GM08714 (cell line): Measurements from ENCODE around the gene C3orf20.

Source experiments
- H3K4me3 ChIP-seq: fragments of 200-500 bp; sonication (Bioruptor generic); 2 replicates; pipeline ENCODE4 v1.5.1; 2014; ENCODE audit warnings: mild to moderate bottlenecking, low read length, inconsistent platforms
- ZNF274 ChIP-seq: IDR thresholded peaks from 2 replicates; pipeline ENCODE4 v1.6.1; 2012; ENCODE audit warnings: mild to moderate bottlenecking, low read depth, low read length

C3orf20 gene

GRCh38 chr3:14674841-14675240, at the start of gene C3orf20:
Gene C3orf20, plus strand, starts transcription at chr3:14675141. Its CDS starts 7,573 bp downstream, at chr3:14682714.
- H3K4me3 ChIP-seq, result no peak within 1 kb of the TSS
- no peak for TF ChIP-seq ZNF274

GRCh38 chr3:14625443-14625842, 49.5 kb upstream of the C3orf20 start:
- TF ChIP-seq ZNF274, result no peak
- H3K4me3 ChIP-seq, result no peak overlapping the region

DNA sequence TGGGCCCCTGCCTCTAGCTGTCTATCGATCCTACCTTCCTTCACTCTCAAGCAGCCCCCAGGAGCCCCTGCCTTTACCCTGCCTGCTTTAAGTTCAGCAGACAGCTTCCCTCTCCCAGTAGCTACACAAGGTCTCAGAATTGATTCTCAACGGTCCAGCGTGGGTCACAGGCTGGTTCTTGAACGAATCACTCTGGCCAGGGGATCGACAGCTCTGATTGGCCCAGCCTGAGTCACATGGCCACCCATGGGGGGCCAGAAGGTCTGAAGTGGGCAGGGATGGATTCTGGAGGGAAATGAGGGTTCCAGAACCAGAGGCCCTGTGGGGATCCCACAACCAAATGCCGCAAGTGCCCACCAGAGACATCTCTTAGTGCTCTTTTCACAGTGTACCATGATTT, 47.1 kb upstream of the C3orf20 start:
- H3K4me3 ChIP-seq, result no peak overlapping the region
- TF ChIP-seq ZNF274, result no peak

DNA sequence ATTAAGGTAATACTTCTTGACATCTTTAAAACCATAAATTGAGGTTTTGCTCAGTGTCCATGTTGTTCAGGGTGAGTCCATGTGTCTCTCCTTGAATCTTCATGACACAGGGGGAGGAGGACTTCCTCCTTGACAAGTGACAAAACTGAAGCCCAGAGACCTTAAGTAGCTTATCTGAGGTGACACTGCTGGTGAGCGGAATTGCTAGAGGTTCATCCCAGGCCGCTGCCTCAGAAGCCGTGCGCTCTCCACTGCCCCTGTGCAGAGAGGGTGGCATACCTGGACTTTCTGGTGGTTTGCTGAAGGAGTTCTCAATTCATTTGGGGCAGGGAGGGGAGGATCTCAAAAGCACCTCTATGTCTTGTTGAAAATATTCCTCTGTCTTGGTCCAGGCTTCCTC, 46.5 kb upstream of the C3orf20 start:
- H3K4me3 ChIP-seq, result no peak overlapping the region
- no peak for TF ChIP-seq ZNF274

GRCh38 chr3:14630404-14631100, 44.4 kb upstream of the C3orf20 start:
- no peak for TF ChIP-seq ZNF274
- H3K4me3 ChIP-seq, result no peak overlapping the region

DNA sequence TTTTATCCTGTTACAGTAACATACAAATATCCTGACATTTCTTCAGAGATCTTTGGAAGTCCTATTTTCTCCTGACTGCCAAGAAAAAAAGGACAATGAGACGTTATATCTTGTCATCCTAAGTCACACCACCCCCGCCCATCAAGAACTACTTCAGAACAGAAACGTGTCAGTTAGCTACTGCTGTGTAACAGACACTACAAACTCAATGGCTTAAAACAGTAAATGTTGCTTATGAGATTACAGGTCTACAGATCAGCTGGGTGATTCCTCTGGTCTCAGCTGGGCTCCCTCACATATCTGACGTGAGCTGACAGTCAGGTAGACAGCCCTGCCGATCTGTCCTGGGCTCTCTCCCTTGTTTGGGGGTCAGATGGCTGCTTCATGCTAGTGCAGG, 43.8 kb upstream of the C3orf20 start:
- H3K4me3 ChIP-seq, result no peak overlapping the region
- no peak for TF ChIP-seq ZNF274

- TF ChIP-seq ZNF274, result no peak
- H3K4me3 ChIP-seq, result no peak overlapping the region
These were observed 43.1 kb upstream of the C3orf20 start for GRCh38 chr3:14631687-14632441.

DNA sequence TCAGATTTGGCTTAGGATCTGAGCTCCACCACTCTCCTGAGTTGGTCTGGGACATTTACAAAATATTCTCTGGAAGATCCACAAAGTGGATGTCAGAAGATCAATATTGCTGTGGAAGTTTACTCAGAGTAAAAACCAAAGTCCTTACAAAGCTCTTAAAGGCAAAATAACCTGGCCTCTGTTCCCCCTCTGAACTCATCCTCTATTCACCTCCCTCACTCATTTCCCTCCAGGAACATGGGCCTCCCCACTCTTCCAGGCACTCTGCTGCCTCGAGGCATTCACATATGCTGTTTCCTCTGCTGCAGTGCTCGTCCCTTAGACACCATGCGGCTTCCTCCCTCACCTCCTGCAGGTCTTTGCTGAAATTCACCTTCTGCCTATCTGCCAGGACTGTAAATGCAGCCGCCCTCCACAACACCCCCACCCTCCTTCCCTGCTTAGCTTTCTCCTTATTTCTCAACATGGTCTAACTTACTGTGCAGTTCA, 42.5 kb upstream of the C3orf20 start:
- no peak overlapping the region for H3K4me3 ChIP-seq
- TF ChIP-seq ZNF274, result no peak

- H3K4me3 ChIP-seq, result no peak overlapping the region
- TF ChIP-seq ZNF274, result no peak
These were observed 41.5 kb upstream of the C3orf20 start for GRCh38 chr3:14633417-14633816.

DNA sequence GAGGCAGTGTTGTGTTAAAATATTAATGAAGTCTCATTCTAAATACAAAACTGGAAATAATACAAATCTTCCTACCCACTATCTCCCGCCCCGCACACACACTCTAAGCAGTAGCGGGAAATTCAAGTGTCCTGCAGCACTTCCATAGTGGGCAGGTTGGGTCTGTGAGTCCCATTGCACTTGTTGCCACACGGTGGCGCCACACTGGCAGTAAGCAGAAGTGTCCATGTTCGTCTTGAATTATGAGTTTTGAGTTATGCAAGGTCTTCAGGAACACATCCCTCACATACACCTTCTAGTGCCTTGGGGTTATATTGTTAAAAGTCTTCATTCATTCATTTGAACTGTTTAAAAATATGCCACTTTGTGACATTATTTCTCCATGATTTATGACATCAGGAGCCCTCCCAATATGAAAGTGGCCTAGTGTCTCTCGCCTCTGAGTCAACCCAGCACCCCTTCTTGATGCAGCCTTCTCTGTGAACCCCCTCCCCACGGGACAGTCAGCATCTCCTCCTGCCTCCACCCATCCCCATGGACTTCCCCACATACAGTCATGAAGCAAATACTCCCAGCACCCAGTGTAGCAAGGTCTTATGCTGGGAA, 41.0 kb upstream of the C3orf20 start:
- no peak overlapping the region for H3K4me3 ChIP-seq
- TF ChIP-seq ZNF274, result no peak

GRCh38 chr3:14634763-14635400, 40.1 kb upstream of the C3orf20 start:
- no peak for TF ChIP-seq ZNF274
- no peak overlapping the region for H3K4me3 ChIP-seq

DNA sequence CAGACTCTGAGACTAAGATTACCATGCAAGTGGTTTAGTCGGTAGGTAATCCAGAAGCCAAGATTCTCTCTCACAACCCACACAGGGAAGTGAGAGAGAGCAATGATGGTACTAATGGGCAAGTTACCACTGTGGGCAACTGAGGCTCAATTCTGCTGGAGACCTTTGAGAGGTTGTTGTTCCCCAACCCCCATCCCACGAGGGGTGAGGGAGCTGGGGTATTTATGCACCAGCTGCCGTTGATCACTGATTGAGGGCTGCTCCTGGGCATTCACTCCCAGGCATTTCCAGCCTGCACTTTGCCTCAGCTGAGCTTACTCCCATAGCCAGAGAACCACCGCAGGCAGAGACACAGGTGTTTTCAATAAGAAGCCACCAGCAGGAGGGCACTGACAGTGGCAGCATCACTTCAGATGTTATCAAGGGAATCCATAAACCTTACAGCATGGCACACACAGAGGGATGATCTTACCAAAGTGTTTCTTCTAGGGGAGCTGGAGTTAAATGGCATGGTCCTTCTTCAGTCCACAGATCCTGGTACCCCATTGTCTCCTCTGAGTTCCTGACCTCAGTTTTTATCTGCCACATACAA, 38.3 kb upstream of the C3orf20 start:
- H3K4me3 ChIP-seq, result no peak overlapping the region
- no peak for TF ChIP-seq ZNF274

DNA sequence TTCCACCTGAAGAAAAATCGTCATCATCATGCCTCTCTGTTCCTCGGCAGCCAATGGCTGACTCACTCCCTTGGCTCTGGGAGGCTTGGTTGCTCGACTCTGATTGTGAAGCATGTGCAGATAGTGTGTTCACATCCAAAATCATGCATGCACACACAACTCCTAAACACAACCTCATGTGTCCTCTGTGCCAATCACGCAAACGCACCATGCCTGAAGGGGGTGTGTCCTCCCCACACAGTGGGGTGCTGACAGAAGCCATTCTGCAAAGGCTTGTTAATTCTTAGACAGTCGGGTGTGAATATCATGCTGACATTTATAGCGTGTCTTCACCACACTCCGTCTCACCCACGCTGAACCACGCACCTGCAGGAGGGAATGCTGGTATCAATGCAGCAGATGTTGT, 34.8 kb upstream of the C3orf20 start:
- no peak for TF ChIP-seq ZNF274

GRCh38 chr3:14640734-14641133, 34.2 kb upstream of the C3orf20 start:
- no peak for TF ChIP-seq ZNF274
- no peak overlapping the region for H3K4me3 ChIP-seq

More for the DNA sequence above, 34.8 kb upstream of the C3orf20 start:
- no peak overlapping the region for H3K4me3 ChIP-seq
